B cell (primary cell): Measurements from ENCODE around the gene XXYLT1. TPM values are rescaled to one million over a fixed set of nuclear protein-coding genes. Genes with fewer than 3 reads are reported as not detected.

ENCODE experiments used
- ATAC-seq: fragments of 200-7000 bp; cut with Tn5 transposase; one replicate; pipeline ENCODE4 v1.10.0; 2021; ENCODE audit warnings: low read depth, mild to moderate bottlenecking, moderate number of reproducible peaks, moderate library complexity
- CTCF ChIA-PET: fragments of 350-600 bp; sonication (Branson Sonifier 250); formaldehyde crosslinking; loops from one replicate; lab custom pipeline; 2021; ENCODE audit warnings: antibody characterized with exemption, inconsistent platforms; lab: Charles Lee
- POLR2A ChIA-PET: fragments of 350-600 bp; sonication (Branson Sonifier 250); formaldehyde crosslinking; loops from one replicate; lab custom pipeline; 2021; ENCODE audit warnings: antibody characterized with exemption; lab: Charles Lee
- DNase-seq: peaks from one replicate; pipeline ENCODE4 v3.0.0; 2013
- H2AFZ ChIP-seq: 2 replicates; pipeline ENCODE4 v1.6.1; 2012; ENCODE audit warnings: mild to moderate bottlenecking, low read depth, low read length; ENCODE audit not compliant: insufficient read depth, poor library complexity, severe bottlenecking
- H3K27ac ChIP-seq, 2 donors: 1 replicate in 1 of 2; 2 replicates in 1 of 2; pipeline ENCODE4 v1.5.1; 2012 to 2013; ENCODE audit warnings: low read length in 2 of 2, mild to moderate bottlenecking in 2 of 2, moderate library complexity in 1 of 2
- H3K27me3 ChIP-seq, 4 experiments: fragments of 200-600 bp in 1 of 4; sonication (generic) in 1 of 4; replicated peaks in 1 of 4; 1 replicate in 2 of 4; 2 replicates in 2 of 4; pipeline versions ENCODE4 v1.6.1 to v1.7.0; 2013 to 2016; ENCODE audit warnings: low read length in 3 of 4, mild to moderate bottlenecking in 2 of 4, mixed read lengths in 1 of 4, moderate library complexity in 1 of 4; ENCODE audit not compliant: insufficient read depth in 4 of 4, control insufficient read depth in 3 of 4; ENCODE audit errors: control extremely low read depth in 1 of 4
- H3K36me3 ChIP-seq, 2 experiments: replicated peaks in 1 of 2; 1 replicate in 1 of 2; 2 replicates in 1 of 2; pipeline versions ENCODE4 v1.6.1 to v1.7.1; 2013; ENCODE audit warnings: low read length in 1 of 2; ENCODE audit not compliant: insufficient read depth in 2 of 2, control insufficient read depth in 1 of 2; ENCODE audit errors: control extremely low read depth in 1 of 2, extremely low read depth in 1 of 2
- H3K4me1 ChIP-seq, 2 donors: fragments of 200-600 bp in 1 of 2; sonication (generic) in 1 of 2; 1 replicate in 1 of 2; 2 replicates in 1 of 2; pipeline versions ENCODE4 v1.5.1 to v1.6.1; 2013 to 2017; ENCODE audit warnings: low read length in 2 of 2; ENCODE audit not compliant: control insufficient read depth in 2 of 2, insufficient read depth in 2 of 2
- H3K4me2 ChIP-seq: replicated peaks from 2 replicates; pipeline ENCODE3; 2012; ENCODE audit warnings: mild to moderate bottlenecking, low read depth, low read length; ENCODE audit not compliant: poor library complexity, severe bottlenecking
- H3K4me3 ChIP-seq, 5 experiments: fragments of 200-600 bp in 1 of 5; sonication (generic) in 1 of 5; 1 replicate in 3 of 5; 2 replicates in 2 of 5; pipeline versions ENCODE4 v1.5.1 to v1.7.0; 2011 to 2016; ENCODE audit warnings: low read length in 4 of 5, mild to moderate bottlenecking in 4 of 5, low read depth in 2 of 5, control low read depth in 1 of 5, moderate library complexity in 1 of 5; ENCODE audit not compliant: insufficient read depth in 1 of 5; ENCODE audit errors: control extremely low read depth in 1 of 5, extremely low read depth in 1 of 5
- H3K79me2 ChIP-seq: fragments of 200-600 bp; sonication (generic); one replicate; pipeline ENCODE4 v1.6.0; 2016; ENCODE audit warnings: low read length; ENCODE audit not compliant: control insufficient read depth, insufficient read depth
- H3K9ac ChIP-seq: fragments of 200-600 bp; sonication (generic); 2 replicates; pipeline ENCODE4 v1.6.1; 2017; ENCODE audit warnings: mild to moderate bottlenecking, low read length, moderate library complexity
- H3K9me3 ChIP-seq, 3 donors: one replicate each; pipeline versions ENCODE4 v1.6.1 to v1.7.1; 2013; ENCODE audit warnings: low read length in 2 of 3; ENCODE audit not compliant: control insufficient read depth in 2 of 3, insufficient read depth in 1 of 3; ENCODE audit errors: control extremely low read depth in 1 of 3
- H4K20me1 ChIP-seq: 2 replicates; pipeline ENCODE4 v1.6.0; 2012; ENCODE audit warnings: mild to moderate bottlenecking, low read length; ENCODE audit not compliant: insufficient read depth, control insufficient read depth, poor library complexity, severe bottlenecking
- H3K27ac Mint-ChIP-seq: one replicate; pipeline ENCODE4 v1.8.0; 2021; ENCODE audit warnings: mixed read lengths
- H3K27me3 Mint-ChIP-seq: one replicate; pipeline ENCODE4 v1.8.0; 2021; ENCODE audit warnings: mixed read lengths
- H3K4me1 Mint-ChIP-seq: one replicate; pipeline ENCODE4 v1.8.0; 2021; ENCODE audit warnings: mixed read lengths
- H3K4me3 Mint-ChIP-seq: one replicate; pipeline ENCODE4 v1.8.0; 2021; ENCODE audit warnings: mixed read lengths
- H3K9me3 Mint-ChIP-seq: one replicate; pipeline ENCODE4 v1.8.0; 2022; ENCODE audit warnings: mixed read lengths; ENCODE audit not compliant: insufficient read depth
- CTCF ChIP-seq: fragments of 200-600 bp; IDR thresholded peaks from one replicate; pipeline ENCODE4 v1.8.0; 2022; ENCODE audit warnings: antibody characterized with exemption, mild to moderate bottlenecking
- EZH2 ChIP-seq: IDR thresholded peaks from 2 replicates; pipeline ENCODE4 v1.6.1; 2012; ENCODE audit warnings: borderline replicate concordance, low read depth, mild to moderate bottlenecking, moderate library complexity, low read length; ENCODE audit not compliant: insufficient read depth, poor library complexity, severe bottlenecking
- WGBS: methylation state at CpG from one replicate; pipeline ENCODE4 v1.1.5; 2013; ENCODE audit warnings: missing lambda C conversion rate; ENCODE audit not compliant: insufficient coverage; 5-methylcytosine and 5-hydroxymethylcytosine counted together
- intact Hi-C: fragments of 100-400 bp; cut with micrococcal nuclease; formaldehyde crosslinking; loops from one replicate; pipeline ENCODE4 v1.10.0; 2022
- polyA plus RNA-seq: library from polyadenylated mRNA; depleted of rRNA; stranded (reverse); fragments of >200 nt; gene quantifications from 2 replicates; pipeline ENCODE4 v1.2.3, GENCODE V29; 2012
- total RNA-seq, 2 donors: library from RNA; stranded (reverse); fragments of 120-200 nt in 1 of 2; gene quantifications; 1 replicate in 1 of 2; 2 replicates in 1 of 2; pipeline versions ENCODE4 v1.2.3 to v1.2.4, GENCODE V29; 2013 to 2022

Gene XXYLT1
- total and polyA plus RNA-seq, 2 donors (not counting 1 experiment from before 2014, with no cell fraction given) = 2.6 to 11.2 TPM

DNA sequence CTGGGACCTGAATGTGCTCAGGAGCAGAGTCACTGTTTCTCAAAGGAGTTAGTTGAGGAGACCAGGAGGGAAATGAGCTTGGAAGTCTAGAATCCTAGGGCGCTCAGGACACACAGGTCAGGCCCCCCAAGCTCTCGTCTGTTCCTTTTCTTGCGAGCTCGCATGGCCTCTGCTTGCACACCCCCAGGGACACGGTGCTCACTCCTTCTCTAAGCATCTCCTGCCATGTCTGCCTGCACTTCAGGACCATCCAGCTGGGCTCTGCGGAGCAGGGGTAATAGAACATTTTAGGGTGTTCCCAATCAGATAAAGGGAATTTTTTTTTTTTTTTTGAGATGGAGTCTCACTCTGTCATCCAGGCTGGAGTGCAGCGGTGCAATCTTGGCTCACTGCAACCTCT is 213.2 kb downstream of the XXYLT1 start:
- 98% methylated on average over 6 of the region's 7 CpGs for WGBS
- no peak for ATAC-seq
- Histone ChIP-seq H2AFZ (no peak overlapping the region), H3K27me3 (no peaks in the 10 kb centered on the region), H3K27ac (no peak overlapping the region), H3K79me2 (no peaks in the 10 kb centered on the region), H3K9me3 (peaks cover 0 to 8% (median 0%) of the 10 kb centered on the region in 3 donors), H3K4me2 (no peak overlapping the region), H3K4me1 (no peaks in the 10 kb centered on the region), H3K9ac (no peak overlapping the region), H3K4me3 (no peak overlapping the region), H4K20me1 (no peaks in the 10 kb centered on the region), H3K36me3 (no peaks in the 10 kb centered on the region)
- Mint-ChIP-seq H3K4me3 (no peak overlapping the region), H3K9me3 (no peaks in the 10 kb centered on the region), H3K27me3 (peaks cover 9% of the 10 kb centered on the region), H3K27ac (no peak overlapping the region), H3K4me1 (peaks cover 2% of the 10 kb centered on the region)
- DNase-seq = no peak
- CTCF ChIA-PET = no interaction called here
- POLR2A ChIA-PET = no interaction called here
- TF ChIP-seq CTCF (no peak), EZH2 (no peak)
- intact Hi-C loops = no loop called here

DNA sequence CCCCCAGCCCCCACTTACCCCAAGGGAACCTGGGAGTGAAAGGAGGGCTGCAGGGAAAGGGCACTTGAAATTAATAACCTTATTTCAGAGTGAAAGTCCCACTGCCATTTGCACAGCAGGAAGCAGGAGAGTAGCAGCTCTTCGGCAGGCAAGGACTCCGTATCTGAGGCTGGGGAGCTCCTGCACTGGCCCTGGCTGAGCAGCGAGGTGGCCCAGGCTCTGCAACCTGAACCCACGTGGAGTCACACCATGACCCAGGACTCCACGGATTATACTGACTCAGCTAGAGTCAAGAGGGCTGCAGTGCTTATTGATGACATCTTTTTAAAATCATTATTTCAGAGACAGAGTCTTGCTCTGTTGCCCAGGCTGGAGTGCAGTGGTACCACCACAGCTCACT is 214.5 kb downstream of the XXYLT1 start:
- Histone ChIP-seq H3K4me3 (no peak overlapping the region), H2AFZ (no peak overlapping the region), H3K9me3 (peaks cover 0 to 8% (median 0%) of the 10 kb centered on the region in 3 donors), H3K79me2 (no peaks in the 10 kb centered on the region), H3K9ac (no peak overlapping the region), H4K20me1 (no peaks in the 10 kb centered on the region), H3K36me3 (no peaks in the 10 kb centered on the region), H3K27me3 (no peaks in the 10 kb centered on the region), H3K4me2 (no peak overlapping the region), H3K4me1 (no peaks in the 10 kb centered on the region), H3K27ac (no peak overlapping the region)
- no peaks in the 10 kb centered on the region for H3K4me1 Mint-ChIP-seq
- no peaks in the 10 kb centered on the region for H3K9me3 Mint-ChIP-seq
- no peak overlapping the region for H3K27ac Mint-ChIP-seq
- ATAC-seq (no peak), DNase-seq (no peak)
- H3K4me3 Mint-ChIP-seq = no peak overlapping the region
- TF ChIP-seq CTCF (no peak), EZH2 (no peak)
- ChIA-PET POLR2A (no interaction called here), CTCF (no interaction called here)
- 98% methylated on average over 4 of the region's 5 CpGs for WGBS
- intact Hi-C loops = no loop called here
- H3K27me3 Mint-ChIP-seq = peaks cover 7% of the 10 kb centered on the region
